Activated CD8-positive, alpha-beta T cell treated with anti-CD3 and anti-CD28 coated beads for 36 hours (primary cell): ENCODE measurements around the gene POMGNT2. TPM values are rescaled to one million over a fixed set of nuclear protein-coding genes. Genes with fewer than 3 reads are reported as not detected.

ENCODE experiments used
- ATAC-seq: fragments of 200-7000 bp; cut with Tn5 transposase; one replicate; pipeline ENCODE4 v1.10.0; 2021; ENCODE audit warnings: mild to moderate bottlenecking, moderate library complexity
- CTCF ChIA-PET: fragments of 350-600 bp; sonication (Branson Sonifier 250); formaldehyde crosslinking; loops from one replicate; lab custom pipeline; 2021; ENCODE audit warnings: antibody characterized with exemption; lab: Charles Lee
- POLR2A ChIA-PET: fragments of 350-600 bp; sonication (Branson Sonifier 250); formaldehyde crosslinking; loops from one replicate; lab custom pipeline; 2021; ENCODE audit warnings: antibody characterized with exemption; lab: Charles Lee
- DNase-seq: peaks from one replicate; pipeline ENCODE4 v3.0.0-alpha.2; 2020
- H3K27ac Mint-ChIP-seq: one replicate; pipeline ENCODE4 v1.8.0; 2021; ENCODE audit warnings: mild to moderate bottlenecking, mixed read lengths
- H3K27me3 Mint-ChIP-seq: one replicate; pipeline ENCODE4 v1.8.0; 2021; ENCODE audit warnings: mixed read lengths
- H3K36me3 Mint-ChIP-seq: one replicate; pipeline ENCODE4 v1.8.0; 2021; ENCODE audit warnings: low read depth, mixed read lengths
- H3K4me1 Mint-ChIP-seq: one replicate; pipeline ENCODE4 v1.8.0; 2021; ENCODE audit warnings: low read depth, mixed read lengths
- H3K4me3 Mint-ChIP-seq: one replicate; pipeline ENCODE4 v1.8.0; 2021; ENCODE audit warnings: mild to moderate bottlenecking, moderate library complexity, mixed read lengths
- H3K9me3 Mint-ChIP-seq: one replicate; pipeline ENCODE4 v1.8.0; 2021; ENCODE audit warnings: mixed read lengths
- intact Hi-C: fragments of 100-400 bp; cut with micrococcal nuclease; formaldehyde crosslinking; loops from one replicate; pipeline ENCODE4 v1.10.0; 2022
- total RNA-seq, 2 experiments: library from RNA; stranded (reverse); gene quantifications; one replicate each; pipeline ENCODE4 v1.2.3, GENCODE V29; 2021
- TF ChIP-seq, protein P1 (sequence below): fragments of 200-600 bp; IDR thresholded peaks from one replicate; pipeline ENCODE4 v1.8.0; 2022; ENCODE audit warnings: antibody characterized with exemption, mild to moderate bottlenecking

The POMGNT2 gene
- total RNA-seq, 2 experiments from 2014 or later: 11.9 to 12.0 TPM

GRCh38 chr3:43086460-43087165 lies 19.3 kb downstream of the POMGNT2 start:
- CTCF ChIA-PET: interaction anchor here (1.1 to 2.2 kb wide), 2 partner anchors 13 to 15 kb away, joined by 3 to 7 read pairs; no protein-coding TSS in a partner anchor
- Mint-ChIP-seq H3K27me3 (no peaks in the 10 kb centered on the region), H3K4me3 (no peak overlapping the region), H3K9me3 (no peaks in the 10 kb centered on the region), H3K4me1 (peaks cover 9% of the 10 kb centered on the region), H3K36me3 (peaks cover 17% of the 10 kb centered on the region), H3K27ac (no peak overlapping the region)
- intact Hi-C loops: no loop called here
- ATAC-seq (peak; percentile 53), DNase-seq (no peak)
- POLR2A ChIA-PET: interaction anchor here (0.7 kb wide), 1 partner anchor 368 kb away, joined by 3 read pairs; no protein-coding TSS in a partner anchor
- TF ChIP-seq, protein P1, sequence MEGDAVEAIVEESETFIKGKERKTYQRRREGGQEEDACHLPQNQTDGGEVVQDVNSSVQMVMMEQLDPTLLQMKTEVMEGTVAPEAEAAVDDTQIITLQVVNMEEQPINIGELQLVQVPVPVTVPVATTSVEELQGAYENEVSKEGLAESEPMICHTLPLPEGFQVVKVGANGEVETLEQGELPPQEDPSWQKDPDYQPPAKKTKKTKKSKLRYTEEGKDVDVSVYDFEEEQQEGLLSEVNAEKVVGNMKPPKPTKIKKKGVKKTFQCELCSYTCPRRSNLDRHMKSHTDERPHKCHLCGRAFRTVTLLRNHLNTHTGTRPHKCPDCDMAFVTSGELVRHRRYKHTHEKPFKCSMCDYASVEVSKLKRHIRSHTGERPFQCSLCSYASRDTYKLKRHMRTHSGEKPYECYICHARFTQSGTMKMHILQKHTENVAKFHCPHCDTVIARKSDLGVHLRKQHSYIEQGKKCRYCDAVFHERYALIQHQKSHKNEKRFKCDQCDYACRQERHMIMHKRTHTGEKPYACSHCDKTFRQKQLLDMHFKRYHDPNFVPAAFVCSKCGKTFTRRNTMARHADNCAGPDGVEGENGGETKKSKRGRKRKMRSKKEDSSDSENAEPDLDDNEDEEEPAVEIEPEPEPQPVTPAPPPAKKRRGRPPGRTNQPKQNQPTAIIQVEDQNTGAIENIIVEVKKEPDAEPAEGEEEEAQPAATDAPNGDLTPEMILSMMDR: no peak

DNA sequence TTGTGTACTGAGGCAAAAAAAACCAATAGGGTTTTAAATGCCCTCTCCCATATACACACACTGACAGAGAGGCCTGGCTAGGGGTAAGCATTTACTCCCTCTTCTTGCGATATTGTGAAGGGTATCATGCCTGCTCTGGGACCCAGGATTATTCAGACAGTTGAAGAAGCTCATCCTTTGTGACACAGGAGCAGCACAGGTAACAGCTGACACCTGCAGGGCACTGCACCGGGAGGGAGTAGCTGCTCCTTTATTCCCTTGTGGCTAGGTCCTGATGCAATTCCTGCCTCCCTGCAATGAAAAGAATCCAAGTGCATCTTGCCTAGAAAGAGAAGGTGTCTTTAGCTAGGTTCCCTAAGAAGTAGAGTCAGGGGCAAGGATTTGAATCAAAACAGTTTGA lies 23.4 kb downstream of the POMGNT2 start:
- ChIA-PET POLR2A (no interaction called here), CTCF (interaction anchor here (1.1 to 1.5 kb wide), 2 partner anchors 11 to 24 kb away, joined by 3 to 6 read pairs; no protein-coding TSS in a partner anchor)
- no peak for ATAC-seq
- Mint-ChIP-seq H3K27me3 (no peaks in the 10 kb centered on the region), H3K27ac (no peak overlapping the region), H3K4me3 (no peak overlapping the region), H3K9me3 (no peaks in the 10 kb centered on the region), H3K36me3 (peaks cover 39% of the 10 kb centered on the region), H3K4me1 (peaks cover 7% of the 10 kb centered on the region)
- no peak for DNase-seq
- intact Hi-C loops: no loop called here
- TF ChIP-seq, protein P1: no peak

GRCh38 chr3:43081796-43082195 lies 24.1 kb downstream of the POMGNT2 start:
- Mint-ChIP-seq H3K27me3 (no peaks in the 10 kb centered on the region), H3K27ac (no peak overlapping the region), H3K36me3 (peaks cover 39% of the 10 kb centered on the region), H3K4me1 (peaks cover 5% of the 10 kb centered on the region), H3K9me3 (no peaks in the 10 kb centered on the region), H3K4me3 (no peak overlapping the region)
- ChIA-PET POLR2A (no interaction called here), CTCF (interaction anchor here (1.1 to 1.5 kb wide), 2 partner anchors 11 to 23 kb away, joined by 3 to 6 read pairs; no protein-coding TSS in a partner anchor)
- intact Hi-C loops: no loop called here
- DNase-seq (no peak), ATAC-seq (no peak)
- TF ChIP-seq, protein P1: no peak

- Mint-ChIP-seq H3K4me3 (no peak overlapping the region), H3K4me1 (no peaks in the 10 kb centered on the region), H3K36me3 (peaks cover 39% of the 10 kb centered on the region), H3K27me3 (no peaks in the 10 kb centered on the region), H3K27ac (no peak overlapping the region), H3K9me3 (no peaks in the 10 kb centered on the region)
- POLR2A ChIA-PET: no interaction called here
- TF ChIP-seq, protein P1: no peak
- intact Hi-C loops: no loop called here
- CTCF ChIA-PET: interaction anchor here (1.1 kb wide), 1 partner anchor 22 kb away, joined by 3 read pairs; no protein-coding TSS in a partner anchor
- ATAC-seq (no peak), DNase-seq (no peak)
Measured at GRCh38 chr3:43080726-43081568, 24.9 kb downstream of the POMGNT2 start.
